Endodermal cell (in vitro differentiated cells): ENCODE results near the gene URB1. TPM values are rescaled to one million over a fixed set of nuclear protein-coding genes. Genes with fewer than 3 reads are reported as not detected.

ENCODE experiments used
- DNase-seq: peaks from one replicate; pipeline ENCODE4 v3.0.0-alpha.2; 2017
- H3K27ac ChIP-seq: 2 replicates; pipeline ENCODE4 v1.5.1; 2013; ENCODE audit warnings: mild to moderate bottlenecking, low read depth, low read length, moderate library complexity
- H3K27me3 ChIP-seq: 2 replicates; pipeline ENCODE4 v1.6.1; 2013; ENCODE audit warnings: mild to moderate bottlenecking, low read length, moderate library complexity; ENCODE audit not compliant: insufficient read depth, control insufficient read depth, poor library complexity, severe bottlenecking
- H3K36me3 ChIP-seq: 2 replicates; pipeline ENCODE4 v1.7.0; 2013; ENCODE audit warnings: mild to moderate bottlenecking, low read length, moderate library complexity; ENCODE audit not compliant: control insufficient read depth, insufficient read depth
- H3K4me1 ChIP-seq: one replicate; pipeline ENCODE4 v1.7.0; 2013; ENCODE audit warnings: low read length; ENCODE audit not compliant: control insufficient read depth, insufficient read depth
- H3K4me3 ChIP-seq: 2 replicates; pipeline ENCODE4 v1.5.1; 2013; ENCODE audit warnings: mild to moderate bottlenecking, low read length, moderate library complexity
- H3K9ac ChIP-seq: 2 replicates; pipeline ENCODE4 v1.6.1; 2013; ENCODE audit warnings: mild to moderate bottlenecking, low read length, moderate library complexity; ENCODE audit not compliant: poor library complexity, severe bottlenecking; ENCODE audit errors: extremely low read depth
- H3K9me3 ChIP-seq: 2 replicates; pipeline ENCODE4 v1.6.1; 2013; ENCODE audit warnings: mild to moderate bottlenecking, low read length, moderate library complexity; ENCODE audit not compliant: control insufficient read depth
- H3K27ac Mint-ChIP-seq: 2 replicates; pipeline ENCODE4 v1.8.0; 2020; ENCODE audit warnings: mixed read lengths
- H3K27me3 Mint-ChIP-seq: 2 replicates; pipeline ENCODE4 v1.8.0; 2021; ENCODE audit warnings: mild to moderate bottlenecking, mixed read lengths; ENCODE audit not compliant: insufficient read depth
- H3K36me3 Mint-ChIP-seq: 2 replicates; pipeline ENCODE4 v1.8.0; 2020; ENCODE audit warnings: low read depth, mixed read lengths
- H3K4me1 Mint-ChIP-seq: 2 replicates; pipeline ENCODE4 v1.8.0; 2020; ENCODE audit warnings: mixed read lengths
- H3K4me3 Mint-ChIP-seq: 2 replicates; pipeline ENCODE4 v1.8.0; 2020; ENCODE audit warnings: mild to moderate bottlenecking, moderate library complexity, mixed read lengths
- H3K9me3 Mint-ChIP-seq: 2 replicates; pipeline ENCODE4 v1.8.0; 2020; ENCODE audit warnings: mild to moderate bottlenecking, mixed read lengths
- WGBS, 2 experiments: methylation state at CpG; one replicate each; pipeline versions ENCODE4 v1.1.5 to v1.1.7; 2013; ENCODE audit warnings: missing lambda C conversion rate in 2 of 2, mixed read lengths in 1 of 2; ENCODE audit not compliant: insufficient coverage in 1 of 2, insufficient read length in 1 of 2; 5-methylcytosine and 5-hydroxymethylcytosine counted together
- total RNA-seq, 2 donors: library from RNA; stranded (reverse); fragmentation: NEBNext Ultra II Directional in 1 of 2; extraction: Animal tissue kit (Norgen Biotek cat#: 25700) in 1 of 2; gene quantifications; 2 replicates in 1 of 2; 3 replicates in 1 of 2; pipeline ENCODE4 v1.2.1, GENCODE V29; 2021
- TF ChIP-seq, protein P1 (sequence below): fragments of 200-600 bp; sonication (generic); conservative IDR thresholded peaks from 2 replicates; pipeline ENCODE4 v1.5.0; 2021; ENCODE audit warnings: antibody characterized with exemption, mild to moderate bottlenecking

Gene URB1
- total RNA-seq, 2 donors from 2014 or later, result 9.4 to 14.0 TPM

DNA sequence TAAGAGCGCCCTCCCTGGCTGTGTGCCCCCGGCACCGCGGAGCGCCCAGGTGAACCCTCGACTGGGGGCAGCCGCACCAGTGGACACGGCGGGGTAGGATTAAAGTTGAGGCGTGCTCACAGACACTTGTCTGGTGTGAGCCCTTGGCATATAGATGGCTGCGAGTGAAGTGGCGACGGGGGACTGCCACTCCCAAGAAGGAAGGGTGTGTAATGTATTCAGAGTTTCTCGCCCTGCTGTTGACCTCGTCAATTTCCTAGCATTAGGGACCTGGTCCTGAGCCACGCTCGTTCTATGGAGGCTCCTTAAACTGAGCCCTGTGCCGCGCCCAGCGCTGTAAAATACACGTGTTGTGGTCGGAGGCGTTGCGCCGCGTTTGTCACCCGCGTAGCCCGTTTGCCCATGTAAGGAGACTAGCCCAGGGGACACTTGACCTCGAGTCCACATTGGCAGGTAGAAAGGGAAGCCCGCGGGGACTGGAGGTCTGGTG lies 20.2 kb upstream of the URB1 start:
- Mint-ChIP-seq H3K27ac (no peak overlapping the region), H3K4me3 (peak overlapping the region; percentile 47), H3K9me3 (no peaks in the 10 kb centered on the region), H3K4me1 (peaks cover 7% of the 10 kb centered on the region), H3K27me3 (peaks cover 77% of the 10 kb centered on the region), H3K36me3 (no peaks in the 10 kb centered on the region)
- WGBS, 2 experiments, result 21 to 39% methylated on average over 17 to 32 of the region's 32 CpGs
- no peaks in the 10 kb centered on the region for H3K4me1 ChIP-seq
- TF ChIP-seq, protein P1, sequence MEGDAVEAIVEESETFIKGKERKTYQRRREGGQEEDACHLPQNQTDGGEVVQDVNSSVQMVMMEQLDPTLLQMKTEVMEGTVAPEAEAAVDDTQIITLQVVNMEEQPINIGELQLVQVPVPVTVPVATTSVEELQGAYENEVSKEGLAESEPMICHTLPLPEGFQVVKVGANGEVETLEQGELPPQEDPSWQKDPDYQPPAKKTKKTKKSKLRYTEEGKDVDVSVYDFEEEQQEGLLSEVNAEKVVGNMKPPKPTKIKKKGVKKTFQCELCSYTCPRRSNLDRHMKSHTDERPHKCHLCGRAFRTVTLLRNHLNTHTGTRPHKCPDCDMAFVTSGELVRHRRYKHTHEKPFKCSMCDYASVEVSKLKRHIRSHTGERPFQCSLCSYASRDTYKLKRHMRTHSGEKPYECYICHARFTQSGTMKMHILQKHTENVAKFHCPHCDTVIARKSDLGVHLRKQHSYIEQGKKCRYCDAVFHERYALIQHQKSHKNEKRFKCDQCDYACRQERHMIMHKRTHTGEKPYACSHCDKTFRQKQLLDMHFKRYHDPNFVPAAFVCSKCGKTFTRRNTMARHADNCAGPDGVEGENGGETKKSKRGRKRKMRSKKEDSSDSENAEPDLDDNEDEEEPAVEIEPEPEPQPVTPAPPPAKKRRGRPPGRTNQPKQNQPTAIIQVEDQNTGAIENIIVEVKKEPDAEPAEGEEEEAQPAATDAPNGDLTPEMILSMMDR, result peak; percentile 47
- H3K9me3 ChIP-seq, result no peaks in the 10 kb centered on the region
- peak overlapping the region; percentile 72 for H3K4me3 ChIP-seq
- no peaks in the 10 kb centered on the region for H3K36me3 ChIP-seq
- DNase-seq, result no peak
- H3K27ac ChIP-seq, result no peak overlapping the region
- H3K27me3 ChIP-seq, result peaks cover 74% of the 10 kb centered on the region
- H3K9ac ChIP-seq, result no peak overlapping the region

DNA sequence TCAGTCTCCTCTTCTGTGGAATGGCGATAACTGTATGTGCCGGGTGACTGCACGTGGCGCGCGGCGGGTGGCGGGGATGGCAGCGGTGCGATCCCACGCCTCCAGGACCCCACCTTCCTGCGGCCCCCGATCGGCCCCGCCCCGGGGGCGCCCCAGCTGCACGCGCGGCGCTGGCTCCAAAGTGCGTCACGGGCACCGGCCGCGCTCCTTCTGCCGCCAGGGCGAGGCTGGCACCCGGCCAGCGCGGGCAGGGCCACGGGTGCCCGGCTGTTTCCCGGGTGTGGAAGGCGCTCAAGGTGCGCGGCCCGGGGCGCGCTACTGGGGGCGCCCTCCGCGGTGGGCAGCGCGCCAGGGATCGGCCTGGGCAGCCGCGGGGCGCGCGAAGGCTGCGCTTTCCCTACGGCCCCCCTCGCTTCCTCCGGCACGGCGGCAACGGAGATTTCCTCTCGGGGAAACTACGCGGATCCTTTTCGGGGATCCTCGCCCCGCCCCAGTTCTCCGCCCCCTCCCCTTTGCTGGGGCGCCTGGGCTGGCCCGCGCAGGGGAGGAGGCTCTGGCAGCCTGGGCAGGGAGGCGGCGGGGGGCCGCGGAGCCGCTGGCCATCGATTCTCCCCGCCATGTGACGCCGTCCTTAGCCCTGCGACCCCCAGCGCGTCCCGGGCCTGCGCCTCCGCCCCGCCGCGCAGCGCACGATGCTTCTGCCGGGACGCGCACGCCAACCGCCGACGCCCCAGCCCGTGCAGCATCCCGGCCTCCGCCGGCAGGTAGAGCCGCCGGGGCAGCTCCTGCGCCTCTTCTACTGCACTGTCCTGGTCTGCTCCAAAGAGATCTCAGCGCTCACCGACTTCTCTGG lies 19.6 kb upstream of the URB1 start, which contains the start of gene EVA1C:
EVA1C (plus strand) TSS at position 545 of the 853 bp plus-strand sequence; CDS start at position 693, 148 bp downstream.
- H3K36me3 Mint-ChIP-seq, result no peaks in the 10 kb centered on the region
- H3K4me1 ChIP-seq, result no peaks in the 10 kb centered on the region
- H3K4me3 ChIP-seq, result peak within 1 kb of the TSS; percentile 72
- H3K27me3 Mint-ChIP-seq, result peaks cover 77% of the 10 kb centered on the region
- H3K9me3 ChIP-seq, result no peaks in the 10 kb centered on the region
- no peaks in the 10 kb centered on the region for H3K9me3 Mint-ChIP-seq
- no peaks in the 10 kb centered on the region for H3K36me3 ChIP-seq
- peak within 1 kb of the TSS; percentile 57 for H3K4me3 Mint-ChIP-seq
- no peak within 1 kb of the TSS for H3K27ac Mint-ChIP-seq
- 0 to 1% methylated on average over 27 to 104 of the region's 104 CpGs for WGBS, 2 experiments
- no peak within 1 kb of the TSS for H3K9ac ChIP-seq
- DNase-seq, result peak; percentile 86
- peaks cover 74% of the 10 kb centered on the region for H3K27me3 ChIP-seq
- TF ChIP-seq, protein P1, result no peak
- H3K27ac ChIP-seq, result no peak within 1 kb of the TSS
- peaks cover 7% of the 10 kb centered on the region for H3K4me1 Mint-ChIP-seq

DNA sequence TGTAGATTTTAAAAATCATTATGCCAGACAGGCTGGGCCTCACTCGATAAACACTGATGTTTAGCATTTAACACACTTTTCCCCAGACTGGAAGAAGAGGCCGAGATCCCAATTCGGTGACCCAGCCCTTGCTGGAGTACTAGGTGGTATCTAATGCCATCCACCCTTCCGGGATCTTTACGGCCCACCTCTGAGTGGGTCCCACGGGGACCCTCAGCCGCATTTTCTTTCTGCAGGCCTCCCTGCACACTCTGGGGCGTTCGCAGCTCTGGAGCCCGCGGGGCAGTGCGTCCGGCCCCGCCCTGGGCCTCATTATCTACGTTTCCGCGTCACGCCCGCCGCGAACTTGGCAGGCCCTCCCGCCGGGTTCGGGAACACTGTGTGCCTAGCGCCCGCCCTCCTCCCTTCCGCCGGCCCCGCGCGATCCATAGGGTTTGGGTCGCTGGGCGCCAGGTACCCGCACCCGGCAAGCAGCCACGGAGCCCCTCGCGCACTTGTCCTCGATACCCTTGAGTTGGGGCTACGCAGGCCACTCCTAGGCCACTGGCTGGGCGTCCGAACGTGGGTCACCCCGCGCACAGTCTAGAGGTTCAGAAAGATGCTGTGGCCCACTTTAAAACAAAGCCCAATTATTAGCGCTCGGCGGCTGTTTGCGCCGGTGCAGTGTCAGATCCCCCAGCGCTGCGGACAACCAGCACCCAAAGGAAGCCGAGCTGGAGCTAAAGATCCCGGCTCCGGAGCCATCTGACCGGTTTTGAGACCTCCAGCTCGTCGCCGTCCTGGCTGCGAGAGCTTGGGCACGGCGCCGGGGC lies 18.7 kb upstream of the URB1 start:
- Histone ChIP-seq H3K9ac (no peak overlapping the region), H3K27ac (no peak overlapping the region), H3K4me1 (no peaks in the 10 kb centered on the region), H3K9me3 (no peaks in the 10 kb centered on the region), H3K36me3 (no peaks in the 10 kb centered on the region), H3K4me3 (peak overlapping the region; percentile 72), H3K27me3 (peaks cover 74% of the 10 kb centered on the region)
- H3K27ac Mint-ChIP-seq, result no peak overlapping the region
- no peaks in the 10 kb centered on the region for H3K9me3 Mint-ChIP-seq
- H3K27me3 Mint-ChIP-seq, result peaks cover 75% of the 10 kb centered on the region
- peak; percentile 71 for DNase-seq
- 15 to 23% methylated on average over 43 to 63 of the region's 63 CpGs for WGBS, 2 experiments
- H3K4me1 Mint-ChIP-seq, result peaks cover 7% of the 10 kb centered on the region
- no peaks in the 10 kb centered on the region for H3K36me3 Mint-ChIP-seq
- peak overlapping the region; percentile 57 for H3K4me3 Mint-ChIP-seq
- TF ChIP-seq, protein P1, result no peak
